Heart left ventricle (tissue), 13 donors: Measurements from ENCODE around the gene IGFL4.

Source experiments
- POLR2A ChIP-seq, 2 donors: fragments of 450-650 bp; IDR thresholded peaks; one replicate each; pipeline ENCODE4 v1.6.1; 2017; ENCODE audit warnings: antibody characterized with exemption in 2 of 2, mild to moderate bottlenecking in 2 of 2, moderate library complexity in 2 of 2
- TF ChIP-seq, protein P1 (sequence below), 12 donors: fragments of 200-600 bp; sonication (generic) in 4 of 12; IDR thresholded peaks; one replicate each; pipeline versions ENCODE4 v1.5.0 to v1.8.0; 2018 to 2022; ENCODE audit warnings: antibody characterized with exemption in 12 of 12, mild to moderate bottlenecking in 5 of 12
- donor health status: ischemic (EF 13 %, LVEDD 7.1; RV severe dilation, severe dysfunction).
- donor health status: DM: no; HTN: yes; CAD: no.
- donor health status: DM: no; HTN: no; CAD: no.
- donor health status: ischemic (EF 25% LVEDD 6.9; RV normal size, moderate dysfunction).
- donor health status: ischemic (EF 25% LVEDD 5.7; RV mildly dilated, moderate dysfunction).
- donor health status: ischemic (EF 35%, LVEDD 5.7; RV mildly dilated, moderate dysfunction).
- donor health status: nonischemic (EF 11% LVEDD 7.7; RV severe dilation, severe dysfunction).
- donor health status: DM: yes; HTN: yes; CAD: no.
- donor health status: PGD.
- donor health status: ischemic (EF 29% LVEDD 5.4; RV normal size, mild dysfunction).
- donor health status: nonischemic (EF 23%, LVEDD 6.1; RV moderate dilation, normal function).

DNA sequence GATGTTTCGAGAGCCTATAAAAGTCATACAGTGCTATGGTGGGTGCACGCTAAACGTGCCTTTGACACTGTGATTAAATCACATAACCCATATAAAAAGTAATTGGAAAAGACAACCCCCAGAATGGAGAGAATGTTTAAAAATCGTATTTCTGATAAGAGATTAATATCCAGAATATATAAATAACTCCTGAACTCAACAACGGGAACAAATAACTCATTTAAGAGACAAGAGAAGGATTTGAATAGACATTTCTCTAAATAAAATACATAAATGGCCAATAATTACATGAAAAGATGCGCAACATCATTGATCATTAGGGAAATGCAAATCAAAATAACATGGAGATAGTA is 37.0 kb upstream of the IGFL4 start:
- TF ChIP-seq, protein P1, sequence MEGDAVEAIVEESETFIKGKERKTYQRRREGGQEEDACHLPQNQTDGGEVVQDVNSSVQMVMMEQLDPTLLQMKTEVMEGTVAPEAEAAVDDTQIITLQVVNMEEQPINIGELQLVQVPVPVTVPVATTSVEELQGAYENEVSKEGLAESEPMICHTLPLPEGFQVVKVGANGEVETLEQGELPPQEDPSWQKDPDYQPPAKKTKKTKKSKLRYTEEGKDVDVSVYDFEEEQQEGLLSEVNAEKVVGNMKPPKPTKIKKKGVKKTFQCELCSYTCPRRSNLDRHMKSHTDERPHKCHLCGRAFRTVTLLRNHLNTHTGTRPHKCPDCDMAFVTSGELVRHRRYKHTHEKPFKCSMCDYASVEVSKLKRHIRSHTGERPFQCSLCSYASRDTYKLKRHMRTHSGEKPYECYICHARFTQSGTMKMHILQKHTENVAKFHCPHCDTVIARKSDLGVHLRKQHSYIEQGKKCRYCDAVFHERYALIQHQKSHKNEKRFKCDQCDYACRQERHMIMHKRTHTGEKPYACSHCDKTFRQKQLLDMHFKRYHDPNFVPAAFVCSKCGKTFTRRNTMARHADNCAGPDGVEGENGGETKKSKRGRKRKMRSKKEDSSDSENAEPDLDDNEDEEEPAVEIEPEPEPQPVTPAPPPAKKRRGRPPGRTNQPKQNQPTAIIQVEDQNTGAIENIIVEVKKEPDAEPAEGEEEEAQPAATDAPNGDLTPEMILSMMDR (IDR thresholded peaks at IDR 0.05): peak in 3 of 12 donors; percentile 3 to 5 (median 5)
- TF ChIP-seq POLR2A (IDR thresholded peaks at IDR 0.05): no peak
